Measurements from ENCODE around the gene RNF182.

- no peak for TF ChIP-seq CTCF (IDR thresholded peaks at IDR 0.05)
- TF ChIP-seq POLR2A (IDR thresholded peaks at IDR 0.05) = no peak
Observed at GRCh38 chr6:14016432-14016831, 91.7 kb downstream of the RNF182 start.
